ENCODE measurements around the gene VPS4B.
"Not testable (repeated sequence)": the region's sequence is repeated elsewhere in the genome, so short reads cannot be mapped to it uniquely, and the experiment has no call there.

VPS4B gene

DNA sequence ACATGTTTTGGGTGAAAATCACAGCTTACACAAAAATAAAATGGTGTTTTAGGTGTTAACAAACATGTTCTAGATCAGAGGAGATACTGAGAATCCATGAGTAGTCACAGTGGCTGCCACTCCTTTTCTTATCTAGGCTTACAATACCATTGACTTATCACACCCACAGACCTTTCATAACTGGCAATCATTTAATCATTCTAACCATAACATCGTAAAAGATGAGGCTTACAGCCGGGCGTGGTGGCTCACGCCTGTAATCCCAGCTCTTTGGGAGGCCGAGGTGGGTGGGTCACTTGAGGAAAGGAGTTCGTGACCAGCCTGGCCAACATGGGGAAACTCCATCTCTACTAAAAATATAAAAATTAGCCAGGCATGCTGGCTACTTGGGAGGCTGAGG is 35.7 kb upstream of the VPS4B start:
- no peak for DNase-seq (ENCODE audit: low spot score)
- TF ChIP-seq, protein P1, sequence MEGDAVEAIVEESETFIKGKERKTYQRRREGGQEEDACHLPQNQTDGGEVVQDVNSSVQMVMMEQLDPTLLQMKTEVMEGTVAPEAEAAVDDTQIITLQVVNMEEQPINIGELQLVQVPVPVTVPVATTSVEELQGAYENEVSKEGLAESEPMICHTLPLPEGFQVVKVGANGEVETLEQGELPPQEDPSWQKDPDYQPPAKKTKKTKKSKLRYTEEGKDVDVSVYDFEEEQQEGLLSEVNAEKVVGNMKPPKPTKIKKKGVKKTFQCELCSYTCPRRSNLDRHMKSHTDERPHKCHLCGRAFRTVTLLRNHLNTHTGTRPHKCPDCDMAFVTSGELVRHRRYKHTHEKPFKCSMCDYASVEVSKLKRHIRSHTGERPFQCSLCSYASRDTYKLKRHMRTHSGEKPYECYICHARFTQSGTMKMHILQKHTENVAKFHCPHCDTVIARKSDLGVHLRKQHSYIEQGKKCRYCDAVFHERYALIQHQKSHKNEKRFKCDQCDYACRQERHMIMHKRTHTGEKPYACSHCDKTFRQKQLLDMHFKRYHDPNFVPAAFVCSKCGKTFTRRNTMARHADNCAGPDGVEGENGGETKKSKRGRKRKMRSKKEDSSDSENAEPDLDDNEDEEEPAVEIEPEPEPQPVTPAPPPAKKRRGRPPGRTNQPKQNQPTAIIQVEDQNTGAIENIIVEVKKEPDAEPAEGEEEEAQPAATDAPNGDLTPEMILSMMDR (IDR thresholded peaks at IDR 0.05; ENCODE audit: extremely low read depth, missing control alignments), result no peak

DNA sequence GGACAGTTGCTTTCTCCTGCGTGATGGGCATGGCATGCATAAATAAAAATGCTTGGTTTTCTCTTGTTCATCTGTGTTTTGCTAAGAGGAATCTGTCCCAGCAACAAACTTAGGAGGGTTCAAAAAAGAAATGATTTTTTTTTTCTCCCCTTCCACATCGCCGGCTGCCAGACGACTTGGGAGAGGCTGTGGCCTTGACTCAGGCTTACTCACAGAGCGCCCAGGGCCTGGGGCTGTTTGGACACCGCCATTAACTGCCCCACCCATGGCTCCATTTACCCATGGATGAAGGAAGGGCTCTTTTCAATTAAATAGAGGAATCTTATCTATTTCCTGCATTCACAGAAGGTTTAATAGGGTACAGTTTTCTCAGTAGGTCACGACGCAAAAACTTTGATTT is 32.2 kb upstream of the VPS4B start:
- no peak for DNase-seq (ENCODE audit: low spot score)

DNA sequence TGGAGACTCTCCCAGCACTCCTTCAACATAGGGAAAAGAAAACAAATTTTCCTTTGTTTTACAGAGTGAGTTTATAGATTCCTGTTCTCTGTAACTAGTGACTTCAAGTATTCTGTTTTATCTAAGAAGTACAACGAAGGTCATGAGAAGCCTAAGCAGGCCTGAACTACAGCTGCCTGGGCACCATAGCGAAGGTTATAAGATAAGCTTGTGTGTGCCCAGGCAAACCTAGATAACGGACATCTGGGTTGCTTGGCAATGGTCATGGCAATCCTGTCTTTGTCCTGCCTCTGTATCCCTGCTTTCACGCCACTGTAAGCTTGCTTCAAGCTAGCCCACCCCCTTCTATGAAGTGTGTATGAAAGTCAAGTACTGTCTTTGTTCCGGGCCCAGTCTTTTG is 30.5 kb upstream of the VPS4B start:
- not testable (repeated sequence) for DNase-seq (ENCODE audit: low spot score)

More for the DNA sequence above, 32.2 kb upstream of the VPS4B start:
- TF ChIP-seq, protein P1 (IDR thresholded peaks at IDR 0.05; ENCODE audit: extremely low read depth, missing control alignments), result no peak

DNA sequence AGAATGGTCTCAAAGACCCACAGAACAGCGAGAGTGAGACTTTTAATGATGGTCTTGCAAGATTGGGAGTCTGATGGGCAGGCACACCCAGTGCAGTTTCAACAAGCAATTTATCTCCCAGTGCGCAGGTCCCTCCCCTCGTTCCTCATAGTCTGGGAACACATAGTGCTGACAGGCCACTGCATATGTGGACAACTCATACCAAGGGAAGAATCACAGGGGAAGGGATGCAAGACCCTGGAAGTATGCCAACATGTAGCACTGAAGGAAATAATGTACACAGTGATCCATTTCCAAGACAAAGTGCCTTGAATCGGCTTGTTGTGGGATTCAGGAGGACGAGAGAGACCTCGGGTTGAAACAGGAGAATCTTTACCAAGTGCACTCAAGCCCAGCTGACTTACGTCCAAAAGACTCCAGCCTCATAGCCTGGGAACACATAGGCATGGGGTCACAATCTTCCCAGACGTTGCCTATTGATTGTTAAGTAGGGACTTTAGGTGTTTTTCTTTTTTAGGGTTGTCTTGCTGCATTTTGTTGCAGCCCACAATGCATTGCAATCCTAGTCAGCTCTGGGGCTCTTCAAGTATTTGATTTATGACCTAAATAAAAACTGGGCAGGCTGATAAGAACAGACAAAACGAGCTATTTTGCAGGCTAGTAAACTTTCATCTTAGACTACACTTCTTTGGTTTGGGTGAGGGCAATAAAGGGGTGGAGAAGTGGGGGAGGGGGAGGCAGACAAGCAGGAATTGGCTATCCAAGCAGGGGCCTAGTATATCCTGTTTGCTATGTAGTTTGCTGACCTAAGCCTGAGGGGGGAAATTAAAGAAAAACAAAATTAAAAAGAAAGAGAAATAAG is 29.8 kb upstream of the VPS4B start:
- TF ChIP-seq, protein P1 (IDR thresholded peaks at IDR 0.05; ENCODE audit: extremely low read depth, missing control alignments), result no peak
- no peak for DNase-seq (ENCODE audit: low spot score)

DNA sequence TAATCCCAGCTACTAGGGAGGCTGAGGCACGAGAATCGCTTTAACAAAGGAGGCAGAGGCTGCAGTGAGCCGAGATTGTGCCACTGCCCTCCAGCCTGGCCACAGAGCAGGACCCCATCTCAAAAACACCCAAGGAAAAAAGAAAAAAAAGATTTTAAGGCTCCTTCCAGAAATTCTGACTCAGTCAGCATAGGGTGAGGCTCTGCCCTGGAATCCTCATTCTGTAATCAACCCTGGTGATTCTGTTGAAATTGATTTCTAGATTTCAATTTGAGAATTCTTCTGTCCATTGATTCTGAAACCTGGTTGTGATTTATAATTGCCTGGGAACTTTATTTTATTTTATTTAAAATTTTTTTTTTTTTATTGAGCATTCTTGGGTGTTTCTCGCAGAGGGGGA is 27.1 kb upstream of the VPS4B start:
- TF ChIP-seq, protein P1 (IDR thresholded peaks at IDR 0.05; ENCODE audit: extremely low read depth, missing control alignments), result no peak
- DNase-seq (ENCODE audit: low spot score), result no peak

DNA sequence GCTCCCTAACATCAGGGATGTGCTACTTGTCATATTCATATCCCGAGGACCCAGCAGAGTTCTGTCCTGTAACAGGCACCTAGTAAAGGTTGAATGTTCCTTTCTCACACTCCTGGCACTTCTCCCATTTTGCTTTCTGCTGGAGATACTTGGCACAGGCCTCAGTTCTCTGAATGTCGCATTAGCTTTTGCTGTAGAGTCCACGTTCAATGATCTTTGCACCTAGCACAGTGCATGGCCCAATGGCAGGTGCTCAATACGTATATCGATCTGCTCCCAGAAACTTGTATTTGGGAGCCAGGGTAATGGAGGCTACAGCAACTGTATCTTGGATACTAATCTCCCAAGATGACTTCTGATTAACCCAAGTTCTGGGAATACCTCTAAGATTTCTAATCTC is 24.8 kb upstream of the VPS4B start:
- TF ChIP-seq, protein P1 (IDR thresholded peaks at IDR 0.05; ENCODE audit: extremely low read depth, missing control alignments), result no peak

DNA sequence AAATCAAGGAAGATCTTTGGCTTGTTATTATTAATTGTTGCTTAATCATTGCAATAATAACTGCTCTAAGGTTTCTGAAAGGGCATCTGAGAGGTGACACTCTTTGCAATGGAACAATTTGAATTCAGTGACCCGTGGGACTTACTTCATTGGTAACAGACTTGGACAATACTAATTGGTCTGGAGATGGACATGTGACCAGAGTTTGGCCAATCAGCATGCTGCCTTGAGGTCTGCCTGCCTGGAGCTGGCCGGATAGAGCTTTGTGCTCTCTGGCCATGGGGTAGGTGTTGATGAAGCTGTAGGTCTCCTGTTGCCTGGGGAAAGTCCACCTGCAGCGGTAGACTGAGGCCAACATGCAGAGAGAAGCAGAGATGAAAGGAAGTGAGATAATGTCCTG is 24.0 kb upstream of the VPS4B start:
- DNase-seq (ENCODE audit: low spot score), result no peak
- TF ChIP-seq, protein P1 (IDR thresholded peaks at IDR 0.05; ENCODE audit: extremely low read depth, missing control alignments), result no peak

More for the DNA sequence above, 24.8 kb upstream of the VPS4B start:
- no peak for DNase-seq (ENCODE audit: low spot score)

DNA sequence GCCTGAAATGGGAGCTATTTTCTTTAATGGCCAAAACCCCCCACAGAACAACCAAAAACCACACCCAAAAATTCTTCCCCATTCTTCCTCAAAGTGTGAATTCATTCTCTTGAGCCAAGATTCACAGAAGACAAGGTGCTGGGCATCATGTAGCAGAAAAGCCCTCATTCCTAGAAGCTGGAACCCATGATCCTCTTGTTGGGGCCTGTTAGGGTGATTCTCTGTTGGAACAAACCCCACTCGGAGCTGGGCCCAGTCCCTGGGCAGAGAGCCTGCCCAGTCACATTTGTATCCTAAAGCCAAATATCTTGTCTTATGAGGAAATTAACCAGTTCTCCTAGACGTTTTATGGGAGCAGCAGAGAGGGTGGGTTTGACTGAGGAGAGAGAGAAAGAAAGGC is 22.8 kb upstream of the VPS4B start:
- TF ChIP-seq, protein P1 (IDR thresholded peaks at IDR 0.05; ENCODE audit: extremely low read depth, missing control alignments), result no peak
- no peak for DNase-seq (ENCODE audit: low spot score)

All from GM20000 (cell line).